GM12801 (cell line): Measurements from ENCODE around the gene PPP1R37.

Source experiments
- TF ChIP-seq, protein P1 (sequence below): IDR thresholded peaks from one replicate; pipeline ENCODE4 v1.5.1; 2011; ENCODE audit warnings: control low read depth; ENCODE audit not compliant: insufficient read length; ENCODE audit errors: extremely low read depth

Gene PPP1R37

DNA sequence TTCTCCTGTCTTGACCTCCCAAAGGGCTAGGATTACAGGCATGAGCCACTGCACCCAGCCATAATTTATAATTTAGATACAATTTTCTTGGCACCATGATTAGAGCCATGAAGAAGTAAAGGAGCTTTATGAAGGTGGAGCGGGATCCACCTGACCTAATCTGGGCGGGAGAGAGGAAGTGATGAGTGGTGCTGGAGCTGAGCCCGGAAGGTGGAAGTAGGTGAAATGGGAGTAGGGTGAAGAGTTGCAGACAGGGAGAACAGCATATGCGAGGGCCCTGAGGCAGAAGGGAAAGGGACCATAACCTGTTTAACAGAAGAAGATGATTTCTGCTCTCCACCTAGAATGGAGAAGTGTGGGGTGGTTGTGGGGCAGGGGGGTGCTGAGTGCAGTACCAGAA, 89.8 kb downstream of the PPP1R37 start:
- TF ChIP-seq, protein P1, sequence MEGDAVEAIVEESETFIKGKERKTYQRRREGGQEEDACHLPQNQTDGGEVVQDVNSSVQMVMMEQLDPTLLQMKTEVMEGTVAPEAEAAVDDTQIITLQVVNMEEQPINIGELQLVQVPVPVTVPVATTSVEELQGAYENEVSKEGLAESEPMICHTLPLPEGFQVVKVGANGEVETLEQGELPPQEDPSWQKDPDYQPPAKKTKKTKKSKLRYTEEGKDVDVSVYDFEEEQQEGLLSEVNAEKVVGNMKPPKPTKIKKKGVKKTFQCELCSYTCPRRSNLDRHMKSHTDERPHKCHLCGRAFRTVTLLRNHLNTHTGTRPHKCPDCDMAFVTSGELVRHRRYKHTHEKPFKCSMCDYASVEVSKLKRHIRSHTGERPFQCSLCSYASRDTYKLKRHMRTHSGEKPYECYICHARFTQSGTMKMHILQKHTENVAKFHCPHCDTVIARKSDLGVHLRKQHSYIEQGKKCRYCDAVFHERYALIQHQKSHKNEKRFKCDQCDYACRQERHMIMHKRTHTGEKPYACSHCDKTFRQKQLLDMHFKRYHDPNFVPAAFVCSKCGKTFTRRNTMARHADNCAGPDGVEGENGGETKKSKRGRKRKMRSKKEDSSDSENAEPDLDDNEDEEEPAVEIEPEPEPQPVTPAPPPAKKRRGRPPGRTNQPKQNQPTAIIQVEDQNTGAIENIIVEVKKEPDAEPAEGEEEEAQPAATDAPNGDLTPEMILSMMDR: no peak

DNA sequence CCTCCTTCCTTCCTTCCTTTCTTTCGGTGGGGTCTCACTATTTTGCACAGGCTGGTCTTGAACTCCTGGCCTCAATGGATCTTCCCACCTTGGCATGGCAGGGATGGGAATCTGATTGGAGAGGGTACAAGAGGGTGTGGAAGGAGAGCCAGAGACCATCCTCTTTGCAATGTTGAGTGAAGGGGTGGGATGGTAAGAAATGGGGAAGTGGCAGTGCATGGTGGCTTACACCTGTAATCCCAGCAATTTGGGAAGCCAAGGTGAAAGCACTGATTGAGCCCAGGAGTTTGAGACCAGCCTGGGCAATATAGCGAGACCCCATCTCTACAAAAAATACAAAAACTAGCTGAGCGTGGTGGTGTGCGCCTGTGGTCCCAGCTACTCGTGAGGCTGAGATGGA, 91.1 kb downstream of the PPP1R37 start:
- TF ChIP-seq, protein P1: no peak

DNA sequence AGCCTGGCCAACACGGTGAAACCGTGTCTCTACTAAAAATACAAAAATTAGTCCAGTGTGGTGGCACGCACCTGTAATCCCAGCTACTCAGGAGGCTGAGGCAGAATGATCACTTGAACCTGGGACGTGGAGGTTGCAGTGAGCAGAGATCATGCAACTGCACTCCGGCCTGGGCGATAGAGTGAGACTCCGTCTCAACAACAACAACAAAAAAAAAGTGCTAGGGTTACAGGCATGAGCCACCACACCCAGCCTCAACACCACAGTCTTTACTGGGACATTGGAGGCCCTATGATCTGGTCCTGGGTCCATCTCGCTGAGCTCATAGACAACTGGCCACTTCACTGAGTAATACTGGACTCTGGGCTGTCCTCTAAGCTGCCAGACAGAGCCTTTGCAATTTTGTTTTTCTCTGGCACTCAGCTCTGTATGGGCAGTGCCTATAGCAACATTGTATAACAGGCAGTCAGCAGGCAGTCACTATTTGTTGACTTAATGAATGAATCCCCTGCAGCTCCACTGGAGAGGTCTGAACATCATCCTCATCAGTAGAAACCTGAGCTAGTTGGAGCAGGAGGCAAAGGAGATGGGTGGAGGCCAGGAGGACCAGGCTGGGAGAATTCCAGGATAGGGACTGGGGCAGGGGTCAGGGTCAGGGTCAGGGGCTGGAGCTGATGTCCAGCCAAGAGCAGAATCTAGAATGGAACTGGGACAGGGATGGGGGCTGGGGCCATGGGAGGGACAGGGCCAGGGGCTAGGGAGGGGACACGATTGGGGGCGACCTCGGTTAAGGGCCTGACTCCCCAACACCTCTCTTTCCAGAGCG, 93.7 kb downstream of the PPP1R37 start:
- TF ChIP-seq, protein P1: no peak

DNA sequence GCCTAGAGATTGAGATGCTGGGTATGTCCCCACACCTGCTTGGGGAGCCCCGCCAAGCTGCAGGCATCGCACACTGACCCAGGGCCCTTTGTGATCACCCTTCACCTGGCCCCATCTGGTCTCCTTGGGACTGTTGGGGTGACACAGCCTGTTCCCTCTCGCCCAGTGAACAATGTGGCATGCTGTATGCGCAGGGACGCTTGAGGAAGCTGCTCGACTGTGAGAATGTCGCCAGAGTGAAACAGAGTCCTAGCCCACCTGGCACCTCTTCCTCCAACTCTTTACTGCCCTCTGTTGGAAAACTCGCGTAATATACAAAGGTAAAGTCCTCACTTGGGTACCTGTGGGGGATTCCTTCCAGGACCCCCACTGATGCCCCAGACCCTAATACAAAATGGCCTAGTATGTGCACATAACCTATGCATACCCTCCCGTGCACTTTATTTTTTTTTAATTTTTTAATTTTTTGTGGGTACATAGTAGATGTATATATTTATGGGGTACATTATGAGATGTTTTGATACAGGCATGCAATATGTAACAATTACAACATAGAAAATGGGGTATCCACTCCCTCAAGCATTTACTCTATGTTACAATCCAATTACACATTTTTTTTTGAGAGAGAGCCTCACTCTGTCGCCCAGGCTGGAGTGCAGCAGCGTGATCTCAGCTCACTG, 94.6 kb downstream of the PPP1R37 start:
- TF ChIP-seq, protein P1: no peak

DNA sequence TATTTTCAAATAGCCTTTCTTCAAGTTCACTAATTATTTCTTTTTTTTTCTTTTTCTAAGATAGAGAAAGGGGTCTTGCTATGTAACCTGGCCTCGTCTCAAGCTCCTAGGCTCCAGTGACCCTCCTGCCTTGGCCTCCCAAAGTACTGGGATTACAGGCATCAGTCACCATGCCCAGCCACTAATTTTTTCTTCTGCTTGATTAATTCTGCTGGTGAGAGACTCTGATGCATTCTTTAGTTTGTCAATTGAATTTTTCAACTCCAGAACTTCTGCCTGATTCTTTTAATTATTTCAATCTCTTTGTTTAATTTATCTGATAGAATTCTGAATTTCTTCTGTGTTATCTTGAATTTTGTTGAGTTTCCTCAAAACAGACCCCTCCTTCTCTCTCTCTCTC, 97.0 kb downstream of the PPP1R37 start:
- TF ChIP-seq, protein P1: no peak

DNA sequence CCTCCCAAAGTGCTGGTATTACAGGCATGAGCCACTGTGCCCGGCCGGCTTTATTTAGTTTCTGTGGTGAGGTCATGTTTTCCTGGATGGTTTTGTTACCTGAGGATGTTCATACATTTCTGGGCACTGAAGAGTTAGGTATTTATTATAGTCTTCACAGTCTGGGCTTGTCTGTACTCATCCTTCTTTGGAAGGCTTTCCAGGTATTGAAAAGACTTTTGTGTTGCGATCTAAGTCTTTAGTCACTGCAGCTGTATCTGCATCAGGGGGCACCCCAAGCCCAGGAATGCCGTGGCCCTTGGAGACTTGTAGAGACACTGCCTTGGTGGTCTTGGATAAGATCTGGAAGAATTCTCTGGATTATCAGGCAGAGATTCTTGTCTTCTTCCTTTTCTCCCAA, 98.4 kb downstream of the PPP1R37 start:
- TF ChIP-seq, protein P1: no peak

DNA sequence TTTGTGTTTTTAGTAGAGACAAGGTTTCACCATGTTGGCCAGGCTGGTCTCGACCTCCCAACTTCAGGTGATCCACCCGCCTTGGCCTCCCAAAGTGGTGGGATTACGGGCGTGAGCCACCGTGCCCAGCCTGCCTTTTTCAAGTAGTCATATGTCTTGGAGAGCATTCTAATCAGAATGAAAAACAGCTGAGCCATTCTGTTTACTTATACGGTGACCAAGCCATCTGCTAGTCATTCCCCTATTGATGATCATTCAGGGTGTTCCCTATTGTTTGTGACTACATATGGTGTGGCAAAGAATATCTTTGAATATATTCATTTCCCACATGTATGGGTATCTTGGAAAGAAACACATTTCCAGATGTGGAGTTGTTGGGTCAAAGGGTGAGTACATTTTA, 102.8 kb downstream of the PPP1R37 start:
- TF ChIP-seq, protein P1: no peak
